Mesodermal cell (in vitro differentiated cells): Measurements from ENCODE around the gene PRRX2. TPM values are rescaled to one million over a fixed set of nuclear protein-coding genes. Genes with fewer than 3 reads are reported as not detected.

Source experiments
- H3K27ac ChIP-seq: 2 replicates; pipeline ENCODE4 v1.7.0; 2013; ENCODE audit warnings: mild to moderate bottlenecking, low read depth, low read length, moderate library complexity; ENCODE audit not compliant: severe bottlenecking
- H3K36me3 ChIP-seq: 2 replicates; pipeline ENCODE4 v1.7.1; 2013; ENCODE audit warnings: mild to moderate bottlenecking, low read length, moderate library complexity; ENCODE audit not compliant: control insufficient read depth, insufficient read depth
- H3K4me1 ChIP-seq: one replicate; pipeline ENCODE4 v1.7.1; 2013; ENCODE audit warnings: mild to moderate bottlenecking, low read length; ENCODE audit not compliant: insufficient read depth, control insufficient read depth, poor library complexity, severe bottlenecking
- H3K4me3 ChIP-seq: 2 replicates; pipeline ENCODE4 v1.7.0; 2013; ENCODE audit warnings: low read length, control low read depth, mild to moderate bottlenecking; ENCODE audit not compliant: insufficient read depth, poor library complexity, severe bottlenecking; ENCODE audit errors: extremely low read depth
- H3K9me3 ChIP-seq: 2 replicates; pipeline ENCODE4 v1.7.1; 2013; ENCODE audit warnings: mild to moderate bottlenecking, low read length, moderate library complexity; ENCODE audit not compliant: control insufficient read depth
- WGBS, 2 experiments: methylation state at CpG; one replicate each; pipeline ENCODE4 v1.1.5; 2013; ENCODE audit warnings: missing lambda C conversion rate in 2 of 2; ENCODE audit not compliant: insufficient coverage in 2 of 2; 5-methylcytosine and 5-hydroxymethylcytosine counted together
- polyA plus RNA-seq, 2 experiments: library from polyadenylated mRNA; stranded (reverse); fragments of 50-300 nt; gene quantifications; one replicate each; pipeline ENCODE4 v1.2.3, GENCODE V29; 2013

The PRRX2 gene
- 19.4 TPM for polyA plus RNA-seq (2013, experiment 1 of 2)
- 14.9 TPM for polyA plus RNA-seq (2013, experiment 2 of 2)

- Histone ChIP-seq H3K4me1 (peaks cover 7% of the 10 kb centered on the region), H3K36me3 (no peaks in the 10 kb centered on the region), H3K4me3 (peak within 1 kb of the TSS; percentile 40), H3K27ac (no peak within 1 kb of the TSS), H3K9me3 (no peaks in the 10 kb centered on the region)
- 1 to 2% methylated on average over 24 to 25 of the region's 37 CpGs for WGBS, 2 experiments
Measured at GRCh38 chr9:129665389-129665775, at the start of gene PRRX2. PRRX2 (plus strand) TSS chr9:129665647; CDS start chr9:129665868, 221 bp downstream.

GRCh38 chr9:129617167-129617566, 48.3 kb upstream of the PRRX2 start:
- WGBS, 2 experiments, result 0 to 11% methylated on average over 1 of the region's 1 CpG
- Histone ChIP-seq H3K4me3 (no peak overlapping the region), H3K36me3 (no peaks in the 10 kb centered on the region), H3K9me3 (no peaks in the 10 kb centered on the region), H3K27ac (no peak overlapping the region), H3K4me1 (peaks cover 10% of the 10 kb centered on the region)

- WGBS, 2 experiments, result 2% methylated on average over 65 to 68 of the region's 82 CpGs
- peak overlapping the region; percentile 41 for H3K4me3 ChIP-seq
- H3K36me3 ChIP-seq, result no peaks in the 10 kb centered on the region
- H3K9me3 ChIP-seq, result no peaks in the 10 kb centered on the region
- peak overlapping the region; percentile 10 for H3K27ac ChIP-seq
- H3K4me1 ChIP-seq, result peaks cover 10% of the 10 kb centered on the region
Measured at GRCh38 chr9:129619787-129620668, 45.4 kb upstream of the PRRX2 start.

GRCh38 chr9:129620669-129621295, 44.7 kb upstream of the PRRX2 start, which contains the start of gene C9orf50:
C9orf50 (minus strand) TSS chr9:129621101; CDS start chr9:129620574, 527 bp downstream.
- Histone ChIP-seq H3K4me1 (peaks cover 10% of the 10 kb centered on the region), H3K9me3 (no peaks in the 10 kb centered on the region), H3K4me3 (peak within 1 kb of the TSS; percentile 41), H3K27ac (peak within 1 kb of the TSS; percentile 10), H3K36me3 (no peaks in the 10 kb centered on the region)
- 33 to 34% methylated on average over 19 to 21 of the region's 21 CpGs for WGBS, 2 experiments

GRCh38 chr9:129623331-129623730, 42.1 kb upstream of the PRRX2 start:
- Histone ChIP-seq H3K9me3 (no peaks in the 10 kb centered on the region), H3K27ac (no peak overlapping the region), H3K4me1 (peaks cover 18% of the 10 kb centered on the region), H3K36me3 (peaks cover 11% of the 10 kb centered on the region), H3K4me3 (no peak overlapping the region)
- WGBS, 2 experiments, result 87 to 90% methylated on average over 5 to 6 of the region's 6 CpGs

GRCh38 chr9:129624168-129624759, 41.2 kb upstream of the PRRX2 start:
- no peaks in the 10 kb centered on the region for H3K9me3 ChIP-seq
- H3K4me1 ChIP-seq, result peaks cover 26% of the 10 kb centered on the region
- no peak overlapping the region for H3K27ac ChIP-seq
- 41 to 65% methylated on average over 6 to 8 of the region's 12 CpGs for WGBS, 2 experiments
- no peak overlapping the region for H3K4me3 ChIP-seq
- peaks cover 19% of the 10 kb centered on the region for H3K36me3 ChIP-seq

GRCh38 chr9:129624947-129625346, 40.5 kb upstream of the PRRX2 start:
- Histone ChIP-seq H3K27ac (no peak overlapping the region), H3K4me3 (no peak overlapping the region), H3K4me1 (peaks cover 27% of the 10 kb centered on the region), H3K36me3 (peaks cover 26% of the 10 kb centered on the region), H3K9me3 (no peaks in the 10 kb centered on the region)
- WGBS, 2 experiments, result 94 to 96% methylated on average over 6 to 8 of the region's 9 CpGs

GRCh38 chr9:129626079-129626624, 39.3 kb upstream of the PRRX2 start, which contains the start of gene NTMT1:
NTMT1 (plus strand) TSS chr9:129626163; CDS start chr9:129632704, 6,541 bp downstream.
- Histone ChIP-seq H3K27ac (peak within 1 kb of the TSS; percentile 94), H3K36me3 (peaks cover 38% of the 10 kb centered on the region), H3K4me3 (peak within 1 kb of the TSS; percentile 82), H3K9me3 (no peaks in the 10 kb centered on the region), H3K4me1 (peaks cover 34% of the 10 kb centered on the region)
- 0 to 1% methylated on average over 40 to 41 of the region's 55 CpGs for WGBS, 2 experiments

- Histone ChIP-seq H3K4me3 (peak overlapping the region; percentile 82), H3K36me3 (peaks cover 42% of the 10 kb centered on the region), H3K4me1 (peaks cover 40% of the 10 kb centered on the region), H3K27ac (peak overlapping the region; percentile 94), H3K9me3 (no peaks in the 10 kb centered on the region)
- 7 to 9% methylated on average over 17 to 18 of the region's 20 CpGs for WGBS, 2 experiments
Measured at GRCh38 chr9:129626625-129627284, 38.7 kb upstream of the PRRX2 start.
